A673 (cell line): Measurements from ENCODE around the gene CDKAL1. TPM values are rescaled to one million over a fixed set of nuclear protein-coding genes. Genes with fewer than 3 reads are reported as not detected.

Experiments
- BruUV-seq: library from RNA; stranded (reverse); fragments of 400-500 nt; replicated peaks from 2 replicates; lab custom pipeline; 2021; lab: Mats Ljungman, UMichigan
- CTCF ChIA-PET: fragments of 300-600 bp; sonication (Branson Sonifier 250); formaldehyde crosslinking; loops from one replicate; lab custom pipeline; 2022; ENCODE audit warnings: antibody characterized with exemption; lab: Charles Lee
- POLR2A ChIA-PET: fragments of 300-600 bp; sonication (Branson Sonifier 250); formaldehyde crosslinking; loops from one replicate; lab custom pipeline; 2022; ENCODE audit warnings: antibody characterized with exemption; ENCODE audit not compliant: low non-redundant PET; lab: Charles Lee
- DNase-seq: peaks from one replicate; pipeline ENCODE4 v3.0.0-alpha.2; 2015; ENCODE audit warnings: low spot score
- H3K27ac ChIP-seq: fragments of 200-600 bp; sonication (generic); 2 replicates; pipeline ENCODE4 v1.5.1; 2016; ENCODE audit warnings: mixed run types, low read depth, mild to moderate bottlenecking, mixed read lengths, antibody characterized with exemption, low read length; ENCODE audit not compliant: poor library complexity, severe bottlenecking
- H3K27me3 ChIP-seq: fragments of 200-600 bp; sonication (generic); replicated peaks from 2 replicates; pipeline ENCODE4 v1.6.1; 2017; ENCODE audit warnings: mixed run types, low read depth, mild to moderate bottlenecking, mixed read lengths, antibody characterized with exemption, low read length; ENCODE audit not compliant: insufficient read depth, poor library complexity
- H3K36me3 ChIP-seq: fragments of 200-600 bp; sonication (generic); 2 replicates; pipeline ENCODE4 v1.6.1; 2016; ENCODE audit warnings: mixed run types, mild to moderate bottlenecking, mixed read lengths, antibody characterized with exemption, low read length; ENCODE audit not compliant: insufficient read depth, poor library complexity, severe bottlenecking
- H3K4me1 ChIP-seq: fragments of 200-600 bp; sonication (generic); 2 replicates; pipeline ENCODE4 v1.6.1; 2017; ENCODE audit warnings: mixed run types, mild to moderate bottlenecking, mixed read lengths, antibody characterized with exemption, low read length; ENCODE audit not compliant: insufficient read depth, poor library complexity, severe bottlenecking
- H3K4me3 ChIP-seq: fragments of 200-600 bp; sonication (generic); 2 replicates; pipeline ENCODE4 v1.5.1; 2016; ENCODE audit warnings: low read depth, mixed run types, mild to moderate bottlenecking, mixed read lengths, low read length; ENCODE audit not compliant: poor library complexity, severe bottlenecking
- H3K9me3 ChIP-seq: fragments of 200-600 bp; sonication (generic); 2 replicates; pipeline ENCODE4 v1.6.1; 2016; ENCODE audit warnings: mixed run types, low read depth, mild to moderate bottlenecking, mixed read lengths, antibody characterized with exemption, low read length; ENCODE audit not compliant: poor library complexity, severe bottlenecking
- EZH2 ChIP-seq: fragments of 200-600 bp; sonication (generic); IDR thresholded peaks from 2 replicates; pipeline ENCODE4 v1.6.1; 2017; ENCODE audit warnings: borderline replicate concordance, low read depth, mild to moderate bottlenecking, mixed read lengths, antibody characterized with exemption, low read length; ENCODE audit not compliant: poor library complexity, severe bottlenecking
- intact Hi-C: fragments of 100-400 bp; cut with micrococcal nuclease; formaldehyde crosslinking; loops from one replicate; pipeline ENCODE4 v1.10.0; 2022; ENCODE audit not compliant: unreplicated experiment
- total RNA-seq: library from RNA; stranded (reverse); gene quantifications from 2 replicates; pipeline ENCODE4 v1.2.3, GENCODE V29; 2021
- TF ChIP-seq, protein P1 (sequence below): fragments of 300-800, 200-600 bp; sonication (generic); conservative IDR thresholded peaks from 2 replicates; pipeline ENCODE4 v1.5.1; 2017; ENCODE audit warnings: low read depth, mild to moderate bottlenecking, antibody characterized with exemption, low read length, moderate library complexity, mixed read lengths

CDKAL1 gene
- total RNA-seq, 1 experiment from 2014 or later: 35.5 TPM

DNA sequence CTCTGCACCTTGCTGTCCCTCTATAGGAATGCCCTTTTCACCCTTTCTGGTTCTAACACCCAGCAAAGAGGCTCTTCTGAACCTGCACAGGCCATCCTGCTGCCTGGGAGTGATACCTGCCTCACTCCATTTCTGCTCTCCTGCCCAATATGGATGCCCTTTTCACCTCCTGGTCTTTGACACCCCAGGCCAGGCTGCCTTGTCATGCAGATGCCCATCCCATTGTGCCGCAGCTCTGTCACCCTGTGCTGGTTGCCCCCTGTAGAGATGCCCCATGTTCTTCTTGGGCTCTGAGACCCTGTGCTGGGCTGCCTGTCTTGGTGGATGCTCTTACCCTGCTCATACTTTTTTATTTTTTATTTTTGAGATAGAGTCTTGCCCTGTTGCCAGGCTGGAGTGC, 95.3 kb downstream of the CDKAL1 start:
- ChIA-PET POLR2A (no interaction called here), CTCF (no interaction called here)
- no peaks in the 10 kb centered on the region for H3K27me3 ChIP-seq
- H3K27ac ChIP-seq: no peak overlapping the region
- no peak for DNase-seq
- no peak for TF ChIP-seq EZH2
- TF ChIP-seq, protein P1, sequence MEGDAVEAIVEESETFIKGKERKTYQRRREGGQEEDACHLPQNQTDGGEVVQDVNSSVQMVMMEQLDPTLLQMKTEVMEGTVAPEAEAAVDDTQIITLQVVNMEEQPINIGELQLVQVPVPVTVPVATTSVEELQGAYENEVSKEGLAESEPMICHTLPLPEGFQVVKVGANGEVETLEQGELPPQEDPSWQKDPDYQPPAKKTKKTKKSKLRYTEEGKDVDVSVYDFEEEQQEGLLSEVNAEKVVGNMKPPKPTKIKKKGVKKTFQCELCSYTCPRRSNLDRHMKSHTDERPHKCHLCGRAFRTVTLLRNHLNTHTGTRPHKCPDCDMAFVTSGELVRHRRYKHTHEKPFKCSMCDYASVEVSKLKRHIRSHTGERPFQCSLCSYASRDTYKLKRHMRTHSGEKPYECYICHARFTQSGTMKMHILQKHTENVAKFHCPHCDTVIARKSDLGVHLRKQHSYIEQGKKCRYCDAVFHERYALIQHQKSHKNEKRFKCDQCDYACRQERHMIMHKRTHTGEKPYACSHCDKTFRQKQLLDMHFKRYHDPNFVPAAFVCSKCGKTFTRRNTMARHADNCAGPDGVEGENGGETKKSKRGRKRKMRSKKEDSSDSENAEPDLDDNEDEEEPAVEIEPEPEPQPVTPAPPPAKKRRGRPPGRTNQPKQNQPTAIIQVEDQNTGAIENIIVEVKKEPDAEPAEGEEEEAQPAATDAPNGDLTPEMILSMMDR: no peak
- H3K9me3 ChIP-seq: no peaks in the 10 kb centered on the region
- no TSS peak for BruUV-seq
- intact Hi-C loops: no loop called here
- H3K36me3 ChIP-seq: no peaks in the 10 kb centered on the region
- peaks cover 14% of the 10 kb centered on the region for H3K4me1 ChIP-seq
- no peak overlapping the region for H3K4me3 ChIP-seq

DNA sequence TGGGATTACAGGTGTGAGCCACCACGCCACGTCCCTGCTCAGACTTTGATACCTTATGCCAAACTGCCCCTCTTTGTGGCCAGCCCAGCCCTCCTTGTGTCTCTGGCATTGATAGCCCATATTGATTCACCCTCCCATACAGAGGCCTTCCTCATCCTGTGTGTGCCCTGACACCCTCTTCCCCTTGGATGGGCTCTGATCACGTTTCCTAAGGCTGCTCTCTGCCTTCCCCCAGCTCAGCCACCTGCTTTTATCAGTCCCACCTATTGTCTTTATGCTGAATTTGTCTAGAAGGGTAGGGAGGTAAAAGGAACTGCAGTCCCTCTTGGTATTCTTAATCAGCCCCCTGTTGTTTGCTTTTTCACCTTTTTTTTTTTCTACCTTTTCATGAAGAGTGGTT, 95.9 kb downstream of the CDKAL1 start:
- Histone ChIP-seq H3K27ac (no peak overlapping the region), H3K4me1 (peaks cover 14% of the 10 kb centered on the region), H3K4me3 (no peak overlapping the region), H3K27me3 (no peaks in the 10 kb centered on the region), H3K36me3 (no peaks in the 10 kb centered on the region), H3K9me3 (no peaks in the 10 kb centered on the region)
- no peak for DNase-seq
- no TSS peak for BruUV-seq
- no peak for TF ChIP-seq EZH2
- TF ChIP-seq, protein P1: no peak
- ChIA-PET CTCF (no interaction called here), POLR2A (no interaction called here)
- intact Hi-C loops: no loop called here

DNA sequence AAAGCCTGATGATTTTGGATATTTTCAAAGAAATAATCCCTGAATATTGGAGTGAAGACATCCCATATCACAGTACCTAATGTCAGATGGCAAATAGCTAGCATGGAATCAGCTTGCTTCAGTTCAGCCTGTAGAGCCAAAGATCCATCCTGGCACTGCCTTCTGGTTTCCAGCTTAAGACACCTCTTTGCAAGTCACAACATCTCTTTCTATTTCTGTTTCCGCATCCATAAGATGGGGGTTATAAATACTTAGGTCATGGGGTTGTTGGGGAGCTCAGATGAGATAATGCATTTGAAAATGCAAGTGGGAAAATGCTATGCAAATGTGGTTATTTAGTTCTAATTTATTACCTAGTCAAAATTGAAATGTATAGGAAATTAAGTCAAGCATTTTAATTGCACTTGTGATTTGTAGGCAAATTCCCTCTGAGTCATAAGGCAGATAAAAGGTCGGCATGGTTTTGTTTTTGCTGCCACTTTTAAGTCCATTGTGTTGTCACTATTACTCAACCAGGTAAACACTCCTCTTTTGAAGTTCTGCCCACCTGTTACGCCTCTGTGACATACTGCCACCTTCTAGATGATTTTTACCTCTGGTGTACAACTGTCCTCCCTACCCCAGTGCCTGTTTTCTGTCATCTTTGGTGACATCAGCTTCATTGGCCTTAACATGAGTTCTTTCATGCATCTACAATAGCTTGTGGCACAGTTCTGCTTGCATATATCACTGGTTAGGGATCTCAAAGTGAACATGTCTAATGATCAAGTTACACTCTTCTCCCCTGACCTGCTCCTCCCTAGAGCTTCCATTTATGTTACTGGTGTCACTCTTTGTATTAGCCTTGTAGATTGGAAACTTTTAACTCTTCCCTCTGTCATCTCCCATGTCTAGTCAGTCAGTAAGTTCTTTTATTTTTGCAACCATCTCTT, 96.6 kb downstream of the CDKAL1 start:
- no peak for DNase-seq
- TF ChIP-seq, protein P1: no peak
- TF ChIP-seq EZH2: no peak
- H3K27me3 ChIP-seq: no peaks in the 10 kb centered on the region
- H3K4me3 ChIP-seq: no peak overlapping the region
- ChIA-PET CTCF (no interaction called here), POLR2A (interaction anchor here (0.6 kb wide), 1 partner anchor 8 kb away, joined by 3 read pairs; no protein-coding TSS in a partner anchor)
- no peak overlapping the region for H3K27ac ChIP-seq
- intact Hi-C loops: no loop called here
- H3K36me3 ChIP-seq: no peaks in the 10 kb centered on the region
- BruUV-seq: no TSS peak
- H3K9me3 ChIP-seq: no peaks in the 10 kb centered on the region
- peaks cover 14% of the 10 kb centered on the region for H3K4me1 ChIP-seq
